ENCODE data around the gene RHO. TPM values are rescaled to one million over a fixed set of nuclear protein-coding genes. Genes with fewer than 3 reads are reported as not detected.

The RHO gene
- total RNA-seq, 1 experiment from 2014 or later = not detected

- ATAC-seq = peak; percentile 55
- ChIA-PET CTCF (interaction anchor here (1.3 kb wide), 1 partner anchor 178 kb away, joined by 5 read pairs; no protein-coding TSS in a partner anchor), POLR2A (no interaction called here)
Observed at GRCh38 chr3:129560911-129561594, 32.6 kb downstream of the RHO start.

More at GRCh38 chr3:129560911-129561594, 32.6 kb downstream of the RHO start:
- H3K9me3 ChIP-seq (ENCODE audit: control insufficient read depth, insufficient read depth, low read depth, low read length) = no peaks in the 10 kb centered on the region
- no peak for DNase-seq (ENCODE audit: low read depth, low spot score)
- TF ChIP-seq SIN3A (IDR thresholded peaks at IDR 0.05; ENCODE audit: borderline replicate concordance, insufficient read depth, low read depth, low read length) (no peak), REST (IDR thresholded peaks at IDR 0.05; ENCODE audit: insufficient read depth in 1 of 2, low read depth in 2 of 2, low read length in 1 of 2) (no peak), TCF7L2 (IDR thresholded peaks at IDR 0.05; ENCODE audit: low read depth, low read length) (no peak), POLR2AphosphoS5 (IDR thresholded peaks at IDR 0.05; ENCODE audit: low read depth, low read length) (no peak), CTCF (IDR thresholded peaks at IDR 0.05) (no peak)
- H3K4me3 ChIP-seq (ENCODE audit: low read depth in 2 of 2, low read length in 2 of 2) = no peak overlapping the region
- intact Hi-C loops (cut with micrococcal nuclease; ENCODE audit: unreplicated experiment) = no loop called here
- H3K27me3 ChIP-seq (ENCODE audit: control insufficient read depth, insufficient read depth, low read length) = no peaks in the 10 kb centered on the region
- BruUV-seq (replicated peaks) = no TSS peak
- H3K4me1 ChIP-seq (ENCODE audit: control insufficient read depth, insufficient read depth, low read length) = peaks cover 19% of the 10 kb centered on the region
- H3K27ac ChIP-seq (ENCODE audit: low read length) = peak overlapping the region; percentile 11; the same call in 1 of the 2 replicates
- peaks cover 9% of the 10 kb centered on the region for H3K36me3 ChIP-seq (ENCODE audit: control insufficient read depth, insufficient read depth, low read length)
- in situ Hi-C loops (cut with HindIII; ENCODE audit: low pct_unique_long_range_greater_than_20kb, low sequenced_read_pairs) = no loop called here

Data from Panc1 (cell line).